AG04449 (cell line): ENCODE measurements around the gene RPS6KA5.

Source experiments
- CTCF ChIA-PET: fragments of 350-600 bp; formaldehyde crosslinking; extraction: SDS; loops from one replicate; lab custom pipeline; 2021; ENCODE audit warnings: antibody characterized with exemption; lab: Yijun Ruan, JAX
- POLR2A ChIA-PET: fragments of 400-600, 350-600 bp; formaldehyde crosslinking; extraction: SDS; loops from one replicate; lab custom pipeline; 2020; ENCODE audit warnings: antibody characterized with exemption, inconsistent platforms; lab: Yijun Ruan, JAX
- DNase-seq: peaks from one replicate; pipeline ENCODE4 v3.0.0-alpha.2; 2010; ENCODE audit warnings: low read depth, low spot score
- H3K4me3 ChIP-seq: 2 replicates; pipeline ENCODE4 v1.5.1; 2011; ENCODE audit warnings: low read depth, mild to moderate bottlenecking, control low read depth, low read length
- CTCF ChIP-seq: IDR thresholded peaks from one replicate; pipeline ENCODE4 v1.5.1; 2011; ENCODE audit warnings: mild to moderate bottlenecking, moderate library complexity, low read length, control low read depth, inconsistent platforms; ENCODE audit not compliant: insufficient read depth; ENCODE audit errors: missing control alignments

Gene RPS6KA5

GRCh38 chr14:91018481-91018880 lies 42.0 kb downstream of the RPS6KA5 start:
- CTCF ChIA-PET = interaction anchor here (1.2 kb wide), 1 partner anchor 155 kb away, joined by 3 read pairs; no protein-coding TSS in a partner anchor
- DNase-seq = no peak
- no peak for TF ChIP-seq CTCF
- POLR2A ChIA-PET = no interaction called here
- no peak overlapping the region for H3K4me3 ChIP-seq

GRCh38 chr14:91016800-91017410 lies 43.5 kb downstream of the RPS6KA5 start:
- TF ChIP-seq CTCF = no peak
- CTCF ChIA-PET = interaction anchor here (1.2 kb wide), 1 partner anchor 156 kb away, joined by 3 read pairs; no protein-coding TSS in a partner anchor
- POLR2A ChIA-PET = no interaction called here

GRCh38 chr14:91015435-91015834 lies 45.0 kb downstream of the RPS6KA5 start:
- no peak for DNase-seq
- POLR2A ChIA-PET = no interaction called here
- H3K4me3 ChIP-seq = no peak overlapping the region
- CTCF ChIA-PET = no interaction called here
- TF ChIP-seq CTCF = no peak

More at GRCh38 chr14:91016800-91017410, 43.5 kb downstream of the RPS6KA5 start:
- no peak for DNase-seq
- no peak overlapping the region for H3K4me3 ChIP-seq

- DNase-seq = no peak
- no peak overlapping the region for H3K4me3 ChIP-seq
- ChIA-PET POLR2A (no interaction called here), CTCF (no interaction called here)
- TF ChIP-seq CTCF = no peak
These were observed 48.4 kb downstream of the RPS6KA5 start for GRCh38 chr14:91012045-91012444.

GRCh38 chr14:91010153-91010533 lies 50.3 kb downstream of the RPS6KA5 start:
- ChIA-PET CTCF (no interaction called here), POLR2A (no interaction called here)
- no peak overlapping the region for H3K4me3 ChIP-seq
- no peak for TF ChIP-seq CTCF
- no peak for DNase-seq

GRCh38 chr14:91009501-91010152 lies 50.8 kb downstream of the RPS6KA5 start:
- CTCF ChIA-PET = no interaction called here
- no peak for TF ChIP-seq CTCF
- POLR2A ChIA-PET = no interaction called here

More at GRCh38 chr14:91009501-91010152, 50.8 kb downstream of the RPS6KA5 start:
- H3K4me3 ChIP-seq = no peak overlapping the region
- no peak for DNase-seq
